Bronchial epithelial cell (primary cell): ENCODE results near the gene KRTAP5-7. TPM values are rescaled to one million over a fixed set of nuclear protein-coding genes. Genes with fewer than 3 reads are reported as not detected.
A peak's percentile ranks its signal among the peaks of the same experiment; 100 is the strongest.

ENCODE experiments used
- DNase-seq: peaks from one replicate; pipeline ENCODE4 v3.0.0-alpha.2; 2010; ENCODE audit warnings: low read depth
- FAIRE-seq: peaks from 2 replicates; lab custom pipeline; 2011; peaks lifted over from hg19 to GRCh38; lab: Jason Lieb, UNC
- H3K27me3 ChIP-seq: 2 replicates; pipeline ENCODE4 v1.5.1; 2011; ENCODE audit warnings: low read length; ENCODE audit not compliant: control insufficient read depth, insufficient read depth
- H3K36me3 ChIP-seq: 2 replicates; pipeline ENCODE4 v1.5.1; 2011; ENCODE audit warnings: low read length; ENCODE audit not compliant: control insufficient read depth, insufficient read depth
- H3K4me3 ChIP-seq: 2 replicates; pipeline ENCODE4 v1.5.1; 2011; ENCODE audit warnings: mild to moderate bottlenecking, low read depth, low read length, control low read depth
- CTCF ChIP-seq: IDR thresholded peaks from 2 replicates; pipeline ENCODE4 v1.5.1; 2011; ENCODE audit warnings: mild to moderate bottlenecking, moderate library complexity, low read length, control low read depth, inconsistent platforms; ENCODE audit not compliant: insufficient read depth, severe bottlenecking
- total RNA-seq: library from RNA; depleted of rRNA; stranded (reverse); fragments of >200 nt; gene quantifications from 2 replicates; pipeline ENCODE4 v1.2.1, GENCODE V29; 2014

The KRTAP5-7 gene
- total RNA-seq, 1 donor from 2014 or later = not detected

GRCh38 chr11:71554996-71555395 is 27.9 kb downstream of the KRTAP5-7 start:
- TF ChIP-seq CTCF = no peak
- no peaks in the 10 kb centered on the region for H3K36me3 ChIP-seq
- DNase-seq (no peak), FAIRE-seq (no peak)
- no peak overlapping the region for H3K4me3 ChIP-seq
- no peaks in the 10 kb centered on the region for H3K27me3 ChIP-seq

GRCh38 chr11:71555508-71555907 is 28.4 kb downstream of the KRTAP5-7 start:
- no peaks in the 10 kb centered on the region for H3K36me3 ChIP-seq
- H3K27me3 ChIP-seq = no peaks in the 10 kb centered on the region
- DNase-seq = no peak
- no peak overlapping the region for H3K4me3 ChIP-seq
- FAIRE-seq = no peak
- no peak for TF ChIP-seq CTCF

GRCh38 chr11:71556018-71556417 is 29.0 kb downstream of the KRTAP5-7 start:
- FAIRE-seq = no peak
- DNase-seq = no peak
- Histone ChIP-seq H3K27me3 (no peaks in the 10 kb centered on the region), H3K4me3 (no peak overlapping the region), H3K36me3 (no peaks in the 10 kb centered on the region)
- no peak for TF ChIP-seq CTCF

- DNase-seq (no peak), FAIRE-seq (no peak)
- Histone ChIP-seq H3K27me3 (no peaks in the 10 kb centered on the region), H3K36me3 (no peaks in the 10 kb centered on the region), H3K4me3 (no peak overlapping the region)
- no peak for TF ChIP-seq CTCF
Measured at GRCh38 chr11:71557257-71557656, 30.2 kb downstream of the KRTAP5-7 start.

- Histone ChIP-seq H3K4me3 (no peak overlapping the region), H3K36me3 (no peaks in the 10 kb centered on the region), H3K27me3 (no peaks in the 10 kb centered on the region)
- DNase-seq (no peak), FAIRE-seq (no peak)
- TF ChIP-seq CTCF = no peak
Measured at GRCh38 chr11:71558996-71559395, 31.9 kb downstream of the KRTAP5-7 start.

- DNase-seq = peak; percentile 15
Measured at GRCh38 chr11:71562120-71562519, 35.1 kb downstream of the KRTAP5-7 start.

More at GRCh38 chr11:71562120-71562519, 35.1 kb downstream of the KRTAP5-7 start:
- no peaks in the 10 kb centered on the region for H3K27me3 ChIP-seq
- no peak for TF ChIP-seq CTCF
- H3K36me3 ChIP-seq = no peaks in the 10 kb centered on the region
- no peak for FAIRE-seq
- H3K4me3 ChIP-seq = no peak overlapping the region
